HepG2 (cell line): Measurements from ENCODE around the gene FARSB. TPM values are rescaled to one million over a fixed set of nuclear protein-coding genes. Genes with fewer than 3 reads are reported as not detected.

Experiments used
- CCAR2 ChIP-seq: fragments of 200-400 bp; formaldehyde crosslinking; optimal IDR thresholded peaks from 2 replicates; pipeline ENCODE3; 2018; ENCODE audit warnings: low read depth, mild to moderate bottlenecking, low read length, moderate library complexity
- CEBPZ ChIP-seq: IDR thresholded peaks from 2 replicates; pipeline ENCODE4 v1.6.1; 2012; ENCODE audit warnings: low read length, improper control_type of control experiment
- CENPT ChIP-seq: sonication (generic); formaldehyde crosslinking; IDR thresholded peaks from 2 replicates; pipeline ENCODE4 v1.8.0; 2022; ENCODE audit warnings: low read depth, mild to moderate bottlenecking, moderate library complexity, missing genetic modification reagents
- CHD4 ChIP-seq: fragments of 200-600 bp; sonication (generic); IDR thresholded peaks from 2 replicates; pipeline ENCODE4 v1.7.0; 2017; ENCODE audit warnings: mild to moderate bottlenecking, low read length, borderline replicate concordance
- FOXM1 ChIP-seq: sonication (generic); formaldehyde crosslinking; IDR thresholded peaks from 2 replicates; pipeline ENCODE4 v1.5.0; 2020; ENCODE audit warnings: missing genetic modification reagents
- HNRNPH1 ChIP-seq: fragments of 200-400 bp; formaldehyde crosslinking; optimal IDR thresholded peaks from 2 replicates; pipeline ENCODE3; 2017; ENCODE audit warnings: mild to moderate bottlenecking, low read depth, low read length
- KDM3A ChIP-seq: IDR thresholded peaks from 2 replicates; pipeline ENCODE4 v1.6.1; 2018; ENCODE audit warnings: low read depth, missing compliant biosample characterization
- KLF13 ChIP-seq: sonication (generic); formaldehyde crosslinking; IDR thresholded peaks from 2 replicates; pipeline ENCODE4 v1.4.0; 2020; ENCODE audit warnings: mild to moderate bottlenecking, missing genetic modification reagents
- KLF15 ChIP-seq: sonication (generic); formaldehyde crosslinking; IDR thresholded peaks from 2 replicates; pipeline ENCODE4 v1.8.1; 2023; ENCODE audit warnings: borderline replicate concordance, mild to moderate bottlenecking, inconsistent platforms, missing genetic modification reagents, mixed read lengths
- MTA3 ChIP-seq: sonication (generic); formaldehyde crosslinking; IDR thresholded peaks from 2 replicates; pipeline ENCODE4 v1.4.0; 2020; ENCODE audit warnings: missing genetic modification reagents
- NR2F2 ChIP-seq: IDR thresholded peaks from 2 replicates; pipeline ENCODE4 v1.6.1; 2012; ENCODE audit warnings: low read depth, inconsistent platforms, borderline replicate concordance
- PAX8 ChIP-seq: sonication (generic); formaldehyde crosslinking; IDR thresholded peaks from 2 replicates; pipeline ENCODE4 v1.8.0; 2022; ENCODE audit warnings: mild to moderate bottlenecking, missing genetic modification reagents, borderline replicate concordance
- POLR2AphosphoS5 ChIP-seq: IDR thresholded peaks from 2 replicates; pipeline ENCODE4 v1.6.1; 2012; ENCODE audit warnings: low read depth, low read length
- RBAK ChIP-seq: sonication (generic); formaldehyde crosslinking; IDR thresholded peaks from 2 replicates; pipeline ENCODE4 v1.5.1; 2020; ENCODE audit warnings: mild to moderate bottlenecking, missing genetic modification reagents
- RCOR2 ChIP-seq: IDR thresholded peaks from 2 replicates; pipeline ENCODE4 v1.6.1; 2016; ENCODE audit warnings: missing biosample characterization, missing genetic modification reagents
- SMC3 ChIP-seq: IDR thresholded peaks from 2 replicates; pipeline ENCODE4 v1.6.1; 2011; ENCODE audit warnings: low read length, improper control_type of control experiment
- SOX5 ChIP-seq: IDR thresholded peaks from 2 replicates; pipeline ENCODE4 v1.6.1; 2016; ENCODE audit warnings: borderline replicate concordance
- SSRP1 ChIP-seq: IDR thresholded peaks from 2 replicates; pipeline ENCODE4 v1.6.1; 2016; ENCODE audit warnings: control low read depth
- STAG1 ChIP-seq: sonication (generic); formaldehyde crosslinking; IDR thresholded peaks from 2 replicates; pipeline ENCODE4 v1.4.0; 2020; ENCODE audit warnings: missing genetic modification reagents
- XBP1 ChIP-seq: sonication (generic); formaldehyde crosslinking; IDR thresholded peaks from 2 replicates; pipeline ENCODE4 v1.5.0; 2020; ENCODE audit warnings: missing genetic modification reagents
- ZFY ChIP-seq: sonication (generic); formaldehyde crosslinking; IDR thresholded peaks from 2 replicates; pipeline ENCODE4 v1.4.0; 2020; ENCODE audit warnings: missing genetic modification reagents
- ZNF138 ChIP-seq: sonication (generic); formaldehyde crosslinking; IDR thresholded peaks from 2 replicates; pipeline ENCODE4 v1.5.0; 2020; ENCODE audit warnings: mild to moderate bottlenecking, low read depth, missing genetic modification reagents
- ZNF30 ChIP-seq: sonication (generic); formaldehyde crosslinking; IDR thresholded peaks from 2 replicates; pipeline ENCODE4 v1.5.0; 2020; ENCODE audit warnings: mild to moderate bottlenecking, missing genetic modification reagents
- ZNF446 ChIP-seq: sonication (generic); formaldehyde crosslinking; IDR thresholded peaks from 2 replicates; pipeline ENCODE4 v1.5.0; 2020; ENCODE audit warnings: mild to moderate bottlenecking, missing genetic modification reagents
- polyA plus RNA-seq, 8 experiments: library from polyadenylated mRNA; depleted of rRNA in 3 of 8; stranded (reverse) in 7 of 8; unstranded in 1 of 8; fragments of >200 nt; fragmentation: Illumina TruSeq in 4 of 8; extraction: Trizol in 4 of 8; gene quantifications; 2 replicates each; pipeline versions ENCODE4 v1.2.1 to v1.2.3, GENCODE V29; 2011 to 2016; ENCODE audit warnings: low read depth in 4 of 8, missing spikeins in 1 of 8, mixed read lengths in 1 of 8; ENCODE audit not compliant: insufficient read depth in 1 of 8
- total RNA-seq, 5 experiments: library from RNA; depleted of rRNA; stranded (reverse); fragments of >200 nt; fragmentation: Illumina TruSeq; extraction: Trizol; gene quantifications; 2 replicates each; pipeline ENCODE4 v1.2.3, GENCODE V29; 2016; ENCODE audit warnings: low read depth in 1 of 5
- TF ChIP-seq, protein P1 (sequence below): sonication (generic); formaldehyde crosslinking; IDR thresholded peaks from 2 replicates; pipeline ENCODE4 v1.9.0; 2021; ENCODE audit warnings: missing genetic modification reagents, borderline replicate concordance
- TF ChIP-seq, protein P2 (sequence below): sonication (generic); formaldehyde crosslinking; IDR thresholded peaks from 2 replicates; pipeline ENCODE4 v1.4.0; 2020; ENCODE audit warnings: missing genetic modification reagents

FARSB gene
- total and polyA plus RNA-seq, 2 of the 13 experiments (the other 11 are each of a cell fraction or from before 2014, with no cell fraction given), result 23.3 to 45.9 TPM

DNA sequence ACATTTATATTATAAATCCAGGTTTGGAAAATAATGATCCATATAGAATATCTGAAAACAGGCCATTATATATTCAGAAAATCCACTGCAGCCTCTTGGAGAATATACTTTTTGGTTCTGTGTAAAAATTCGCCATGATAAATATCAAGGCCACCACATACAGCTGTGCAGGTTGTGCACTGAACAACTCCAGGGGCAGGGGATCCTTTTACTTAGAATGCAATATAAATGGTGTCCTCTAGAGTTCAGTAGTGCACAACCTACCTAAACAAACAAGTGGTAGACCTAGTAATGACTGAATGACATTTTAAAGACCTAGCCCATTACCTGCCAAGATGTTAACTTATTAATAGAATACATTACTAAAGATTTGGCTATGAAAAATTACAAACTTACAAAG, 37.9 kb upstream of the FARSB start (continued):
- TF ChIP-seq, protein P1, sequence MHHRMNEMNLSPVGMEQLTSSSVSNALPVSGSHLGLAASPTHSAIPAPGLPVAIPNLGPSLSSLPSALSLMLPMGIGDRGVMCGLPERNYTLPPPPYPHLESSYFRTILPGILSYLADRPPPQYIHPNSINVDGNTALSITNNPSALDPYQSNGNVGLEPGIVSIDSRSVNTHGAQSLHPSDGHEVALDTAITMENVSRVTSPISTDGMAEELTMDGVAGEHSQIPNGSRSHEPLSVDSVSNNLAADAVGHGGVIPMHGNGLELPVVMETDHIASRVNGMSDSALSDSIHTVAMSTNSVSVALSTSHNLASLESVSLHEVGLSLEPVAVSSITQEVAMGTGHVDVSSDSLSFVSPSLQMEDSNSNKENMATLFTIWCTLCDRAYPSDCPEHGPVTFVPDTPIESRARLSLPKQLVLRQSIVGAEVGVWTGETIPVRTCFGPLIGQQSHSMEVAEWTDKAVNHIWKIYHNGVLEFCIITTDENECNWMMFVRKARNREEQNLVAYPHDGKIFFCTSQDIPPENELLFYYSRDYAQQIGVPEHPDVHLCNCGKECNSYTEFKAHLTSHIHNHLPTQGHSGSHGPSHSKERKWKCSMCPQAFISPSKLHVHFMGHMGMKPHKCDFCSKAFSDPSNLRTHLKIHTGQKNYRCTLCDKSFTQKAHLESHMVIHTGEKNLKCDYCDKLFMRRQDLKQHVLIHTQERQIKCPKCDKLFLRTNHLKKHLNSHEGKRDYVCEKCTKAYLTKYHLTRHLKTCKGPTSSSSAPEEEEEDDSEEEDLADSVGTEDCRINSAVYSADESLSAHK (CRISPR knock-in tag), result no peak
- TF ChIP-seq KLF15 (CRISPR knock-in tag), result no peak
- peak; percentile 79; the same call in 1 of the 2 replicates for TF ChIP-seq CHD4
- TF ChIP-seq PAX8, result no peak
- TF ChIP-seq ZNF138, result no peak
- TF ChIP-seq, protein P2, sequence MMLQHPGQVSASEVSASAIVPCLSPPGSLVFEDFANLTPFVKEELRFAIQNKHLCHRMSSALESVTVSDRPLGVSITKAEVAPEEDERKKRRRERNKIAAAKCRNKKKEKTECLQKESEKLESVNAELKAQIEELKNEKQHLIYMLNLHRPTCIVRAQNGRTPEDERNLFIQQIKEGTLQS, result no peak
- TF ChIP-seq SMC3, result peak; percentile 78
- TF ChIP-seq CCAR2, result no peak
- no peak for TF ChIP-seq KLF13 (CRISPR knock-in tag)
- TF ChIP-seq NR2F2, result no peak
- no peak for TF ChIP-seq CEBPZ
- TF ChIP-seq ZNF30 (CRISPR knock-in tag), result no peak
- no peak for TF ChIP-seq FOXM1 (CRISPR knock-in tag)
- no peak for TF ChIP-seq POLR2AphosphoS5
- no peak for TF ChIP-seq RBAK
- TF ChIP-seq STAG1 (CRISPR knock-in tag), result peak; percentile 87
- no peak for TF ChIP-seq SSRP1 (CRISPR knock-in tag)
- TF ChIP-seq RCOR2 (CRISPR knock-in tag), result 0 out of 2 replicates have a peak, but pooled peaks have one; percentile 63
- peak; percentile 20; the same call in 1 of the 2 replicates for TF ChIP-seq SOX5
- TF ChIP-seq MTA3, result no peak
- TF ChIP-seq CENPT, result no peak
- TF ChIP-seq ZNF446 (CRISPR knock-in tag), result no peak
- no peak for TF ChIP-seq ZFY
- no peak for TF ChIP-seq KDM3A (CRISPR knock-in tag)
- TF ChIP-seq XBP1 (CRISPR knock-in tag), result no peak
- no peak for TF ChIP-seq HNRNPH1
